ENCODE measurements around the gene ARID5B.
A peak's percentile ranks its signal among the peaks of the same experiment; 100 is the strongest.

ARID5B gene

GRCh38 chr10:61904733-61905725 lies 3.5 kb downstream of the ARID5B start:
- peak; percentile 81 for DNase-seq (ENCODE audit: low read depth)
- H3K4me3 ChIP-seq (ENCODE audit: low read depth, low read length): peak overlapping the region; percentile 9
- TF ChIP-seq POLR2A (IDR thresholded peaks at IDR 0.05; ENCODE audit: extremely low read depth, insufficient read length) (no peak), MAX (IDR thresholded peaks at IDR 0.05; ENCODE audit: low read depth, low read length) (no peak), MYC (IDR thresholded peaks at IDR 0.05; ENCODE audit: low read depth, low read length) (peak; percentile 53; the same call in 1 of the 2 replicates), CTCF (IDR thresholded peaks at IDR 0.05; ENCODE audit: low read depth, low read length) (peak; percentile 37)

GRCh38 chr10:61905837-61906561 lies 4.5 kb downstream of the ARID5B start:
- H3K4me3 ChIP-seq (ENCODE audit: low read depth, low read length): no peak overlapping the region
- no peak for DNase-seq (ENCODE audit: low read depth)
- TF ChIP-seq CTCF (IDR thresholded peaks at IDR 0.05; ENCODE audit: low read depth, low read length): no peak

- TF ChIP-seq CTCF (IDR thresholded peaks at IDR 0.05; ENCODE audit: low read depth, low read length) (no peak), MYC (IDR thresholded peaks at IDR 0.05; ENCODE audit: low read depth, low read length) (no peak), MAX (IDR thresholded peaks at IDR 0.05; ENCODE audit: low read depth, low read length) (no peak), POLR2A (IDR thresholded peaks at IDR 0.05; ENCODE audit: extremely low read depth, insufficient read length) (no peak)
- no peak overlapping the region for H3K4me3 ChIP-seq (ENCODE audit: low read depth, low read length)
- DNase-seq (ENCODE audit: low read depth): no peak
Measured at GRCh38 chr10:61906562-61906901, 5.0 kb downstream of the ARID5B start.

- no peak for DNase-seq (ENCODE audit: low read depth)
- H3K4me3 ChIP-seq (ENCODE audit: low read depth, low read length): no peak overlapping the region
- TF ChIP-seq CTCF (IDR thresholded peaks at IDR 0.05; ENCODE audit: low read depth, low read length) (no peak), POLR2A (IDR thresholded peaks at IDR 0.05; ENCODE audit: extremely low read depth, insufficient read length) (no peak), MYC (IDR thresholded peaks at IDR 0.05; ENCODE audit: low read depth, low read length) (no peak), MAX (IDR thresholded peaks at IDR 0.05; ENCODE audit: low read depth, low read length) (no peak)
Measured at GRCh38 chr10:61907011-61907410, 5.5 kb downstream of the ARID5B start.

- H3K4me3 ChIP-seq (ENCODE audit: low read depth, low read length): no peak overlapping the region
- TF ChIP-seq POLR2A (IDR thresholded peaks at IDR 0.05; ENCODE audit: extremely low read depth, insufficient read length) (no peak), MAX (IDR thresholded peaks at IDR 0.05; ENCODE audit: low read depth, low read length) (no peak), CTCF (IDR thresholded peaks at IDR 0.05; ENCODE audit: low read depth, low read length) (no peak), MYC (IDR thresholded peaks at IDR 0.05; ENCODE audit: low read depth, low read length) (no peak)
- no peak for DNase-seq (ENCODE audit: low read depth)
Measured at GRCh38 chr10:61907587-61907986, 6.1 kb downstream of the ARID5B start.
